GM12892 (cell line): ENCODE data around the gene ADGRD1.

Experiments
- POLR2A ChIP-seq: IDR thresholded peaks from 2 replicates; pipeline ENCODE4 v1.6.1; 2011; ENCODE audit warnings: low read depth, low read length, control low read depth
- POLR2AphosphoS5 ChIP-seq: IDR thresholded peaks from 2 replicates; pipeline ENCODE4 v1.6.1; 2011; ENCODE audit warnings: low read depth, low read length, control low read depth

GRCh38 chr12:131051155-131051473 is 97.4 kb downstream of the ADGRD1 start:
- TF ChIP-seq POLR2A (no peak), POLR2AphosphoS5 (no peak)
